NCI-H69 (cell line): ENCODE results near the gene ZSCAN10.
"Not testable (repeated sequence)": the region's sequence is repeated elsewhere in the genome, so short reads cannot be mapped to it uniquely, and the experiment has no call there.

Experiments
- DNase-seq: peaks from one replicate; lab custom pipeline; 2025; lab: John Stamatoyannopoulos, UW

ZSCAN10 gene

GRCh38 chr16:3098459-3099394, at the start of gene ZSCAN10:
Gene ZSCAN10 (minus strand): TSS chr16:3099294. CDS start chr16:3092937, 6,357 bp downstream.
- DNase-seq: no peak

GRCh38 chr16:3148256-3149192, 49.4 kb upstream of the ZSCAN10 start:
- no peak for DNase-seq

GRCh38 chr16:3147757-3148104, 48.6 kb upstream of the ZSCAN10 start:
- DNase-seq: no peak

GRCh38 chr16:3147046-3147756, 48.1 kb upstream of the ZSCAN10 start:
- DNase-seq: no peak

- no peak for DNase-seq
Measured at GRCh38 chr16:3145660-3146059, 46.6 kb upstream of the ZSCAN10 start.

GRCh38 chr16:3145151-3145550, 46.1 kb upstream of the ZSCAN10 start:
- no peak for DNase-seq

GRCh38 chr16:3144321-3144983, 45.4 kb upstream of the ZSCAN10 start:
- DNase-seq: no peak

GRCh38 chr16:3143598-3144320, 44.7 kb upstream of the ZSCAN10 start:
- DNase-seq: peak; percentile 68

GRCh38 chr16:3143189-3143588, 44.1 kb upstream of the ZSCAN10 start:
- DNase-seq: no peak

GRCh38 chr16:3142770-3143169, 43.7 kb upstream of the ZSCAN10 start:
- no peak for DNase-seq

GRCh38 chr16:3142327-3142726, 43.2 kb upstream of the ZSCAN10 start:
- no peak for DNase-seq

- no peak for DNase-seq
Measured at GRCh38 chr16:3141781-3142311, 42.8 kb upstream of the ZSCAN10 start.

- DNase-seq: no peak
Measured at GRCh38 chr16:3140603-3141427, 41.7 kb upstream of the ZSCAN10 start.

- not testable (repeated sequence) for DNase-seq
Measured at GRCh38 chr16:3139561-3139960, 40.5 kb upstream of the ZSCAN10 start.

- no peak for DNase-seq
Measured at GRCh38 chr16:3138823-3139426, 39.8 kb upstream of the ZSCAN10 start.

GRCh38 chr16:3138342-3138741, 39.2 kb upstream of the ZSCAN10 start:
- no peak for DNase-seq

GRCh38 chr16:3137267-3137666, 38.2 kb upstream of the ZSCAN10 start:
- DNase-seq: no peak

- DNase-seq: no peak
Measured at GRCh38 chr16:3135126-3135715, 36.1 kb upstream of the ZSCAN10 start.
